Osteoblast (primary cell): ENCODE measurements around the gene KCNS3. TPM values are rescaled to one million over a fixed set of nuclear protein-coding genes. Genes with fewer than 3 reads are reported as not detected.

Experiments
- DNase-seq: peaks from one replicate; pipeline ENCODE4 v3.0.0; 2011; ENCODE audit warnings: low spot score, mixed read lengths; ENCODE audit not compliant: insufficient read length; ENCODE audit errors: missing footprints
- H2AFZ ChIP-seq: 2 replicates; pipeline ENCODE4 v1.6.0; 2011; ENCODE audit warnings: mild to moderate bottlenecking, low read length
- H3K27ac ChIP-seq: 2 replicates; pipeline ENCODE4 v1.5.1; 2011; ENCODE audit warnings: mild to moderate bottlenecking, low read depth, low read length, moderate library complexity
- H3K27me3 ChIP-seq: 2 replicates; pipeline ENCODE4 v1.6.0; 2012; ENCODE audit warnings: mild to moderate bottlenecking, control low read depth, inconsistent platforms, low read length, moderate library complexity; ENCODE audit not compliant: insufficient read depth
- H3K36me3 ChIP-seq: 2 replicates; pipeline ENCODE4 v1.5.1; 2011; ENCODE audit warnings: mild to moderate bottlenecking, low read length, control low read depth, moderate library complexity; ENCODE audit not compliant: insufficient read depth
- H3K4me1 ChIP-seq: 2 replicates; pipeline ENCODE4 v1.5.1; 2011; ENCODE audit warnings: mild to moderate bottlenecking, low read length, control low read depth, moderate library complexity; ENCODE audit not compliant: insufficient read depth
- H3K4me2 ChIP-seq: 2 replicates; pipeline ENCODE4 v1.6.0; 2011; ENCODE audit warnings: mild to moderate bottlenecking, low read length; ENCODE audit not compliant: insufficient read depth
- H3K4me3 ChIP-seq: fragments of 200-600 bp; sonication (generic); 3 replicates; pipeline ENCODE4 v1.5.1; 2012; ENCODE audit warnings: mild to moderate bottlenecking, low read length, inconsistent platforms; ENCODE audit not compliant: insufficient read depth
- H3K79me2 ChIP-seq: 2 replicates; pipeline ENCODE4 v1.6.0; 2012; ENCODE audit warnings: mild to moderate bottlenecking, low read length, control low read depth, inconsistent platforms; ENCODE audit not compliant: insufficient read depth
- H3K9me3 ChIP-seq: 2 replicates; pipeline ENCODE4 v1.5.1; 2011; ENCODE audit warnings: low read depth, low read length, control low read depth
- H4K20me1 ChIP-seq: 2 replicates; pipeline ENCODE4 v1.6.0; 2012; ENCODE audit warnings: mild to moderate bottlenecking, low read length, control low read depth; ENCODE audit not compliant: insufficient read depth
- total RNA-seq: library from RNA; depleted of rRNA; stranded (reverse); fragments of >200 nt; gene quantifications from 2 replicates; pipeline ENCODE4 v1.2.3, GENCODE V29; 2012
- TF ChIP-seq, protein P1 (sequence below): IDR thresholded peaks from 2 replicates; pipeline ENCODE4 v1.5.1; 2011; ENCODE audit warnings: mild to moderate bottlenecking, low read depth, low read length, moderate library complexity; ENCODE audit errors: extremely low read depth

KCNS3 gene
- total RNA-seq, 1 donor: 1.8 TPM

DNA sequence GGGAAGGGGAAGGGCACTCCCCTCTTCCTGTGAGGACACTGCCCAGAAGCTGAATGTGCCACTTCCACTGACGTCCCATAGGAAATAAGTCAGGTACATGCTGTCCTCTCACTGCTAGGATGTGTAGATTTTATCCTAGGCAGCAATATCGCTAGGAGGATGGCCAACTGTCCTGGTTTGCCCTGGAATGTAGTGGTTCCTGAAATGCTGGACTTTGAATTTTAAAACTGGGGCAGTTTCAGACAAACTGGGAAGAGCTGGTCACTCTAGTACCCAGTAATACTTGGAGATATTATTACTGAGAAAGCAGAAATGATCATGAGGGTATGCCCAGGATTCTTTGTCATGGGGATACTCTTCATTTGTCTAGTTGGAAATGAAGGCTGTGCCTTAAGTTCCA, 5.4 kb upstream of the KCNS3 start:
- H3K4me3 ChIP-seq: no peak overlapping the region
- no peak overlapping the region for H3K4me2 ChIP-seq
- H3K27me3 ChIP-seq: peaks cover 30% of the 10 kb centered on the region
- no peaks in the 10 kb centered on the region for H3K36me3 ChIP-seq
- H3K9me3 ChIP-seq: no peaks in the 10 kb centered on the region
- DNase-seq: peak; percentile 68
- no peaks in the 10 kb centered on the region for H4K20me1 ChIP-seq
- H2AFZ ChIP-seq: no peak overlapping the region
- H3K4me1 ChIP-seq: no peaks in the 10 kb centered on the region
- TF ChIP-seq, protein P1, sequence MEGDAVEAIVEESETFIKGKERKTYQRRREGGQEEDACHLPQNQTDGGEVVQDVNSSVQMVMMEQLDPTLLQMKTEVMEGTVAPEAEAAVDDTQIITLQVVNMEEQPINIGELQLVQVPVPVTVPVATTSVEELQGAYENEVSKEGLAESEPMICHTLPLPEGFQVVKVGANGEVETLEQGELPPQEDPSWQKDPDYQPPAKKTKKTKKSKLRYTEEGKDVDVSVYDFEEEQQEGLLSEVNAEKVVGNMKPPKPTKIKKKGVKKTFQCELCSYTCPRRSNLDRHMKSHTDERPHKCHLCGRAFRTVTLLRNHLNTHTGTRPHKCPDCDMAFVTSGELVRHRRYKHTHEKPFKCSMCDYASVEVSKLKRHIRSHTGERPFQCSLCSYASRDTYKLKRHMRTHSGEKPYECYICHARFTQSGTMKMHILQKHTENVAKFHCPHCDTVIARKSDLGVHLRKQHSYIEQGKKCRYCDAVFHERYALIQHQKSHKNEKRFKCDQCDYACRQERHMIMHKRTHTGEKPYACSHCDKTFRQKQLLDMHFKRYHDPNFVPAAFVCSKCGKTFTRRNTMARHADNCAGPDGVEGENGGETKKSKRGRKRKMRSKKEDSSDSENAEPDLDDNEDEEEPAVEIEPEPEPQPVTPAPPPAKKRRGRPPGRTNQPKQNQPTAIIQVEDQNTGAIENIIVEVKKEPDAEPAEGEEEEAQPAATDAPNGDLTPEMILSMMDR: no peak
- H3K27ac ChIP-seq: no peak overlapping the region
- no peaks in the 10 kb centered on the region for H3K79me2 ChIP-seq

DNA sequence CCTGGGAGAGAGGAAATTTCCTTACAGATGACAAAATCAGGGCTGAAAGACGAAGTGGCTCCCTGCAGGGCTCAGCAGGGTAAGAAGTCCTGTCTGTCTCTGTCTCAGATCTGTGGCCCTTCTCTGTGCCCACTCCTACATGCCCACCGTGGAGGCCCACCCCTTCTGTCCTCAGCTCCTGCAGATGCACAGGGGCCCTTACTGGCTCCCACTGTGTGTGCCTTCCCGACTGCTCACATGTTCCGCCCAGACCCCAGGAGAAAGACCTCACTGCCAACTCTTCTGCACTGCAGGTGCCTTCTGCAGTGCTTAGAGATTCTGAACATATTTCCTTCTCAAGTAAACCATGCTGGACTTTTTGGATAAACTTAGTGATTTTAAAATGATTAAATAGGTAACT, 1.9 kb upstream of the KCNS3 start:
- no peaks in the 10 kb centered on the region for H3K79me2 ChIP-seq
- H3K4me3 ChIP-seq: no peak overlapping the region
- peaks cover 49% of the 10 kb centered on the region for H3K27me3 ChIP-seq
- no peak overlapping the region for H3K4me2 ChIP-seq
- H3K36me3 ChIP-seq: no peaks in the 10 kb centered on the region
- H3K27ac ChIP-seq: no peak overlapping the region
- no peak overlapping the region for H2AFZ ChIP-seq
- TF ChIP-seq, protein P1: no peak
- no peaks in the 10 kb centered on the region for H4K20me1 ChIP-seq
- no peaks in the 10 kb centered on the region for H3K9me3 ChIP-seq
- DNase-seq: peak; percentile 55
- H3K4me1 ChIP-seq: peaks cover 9% of the 10 kb centered on the region

DNA sequence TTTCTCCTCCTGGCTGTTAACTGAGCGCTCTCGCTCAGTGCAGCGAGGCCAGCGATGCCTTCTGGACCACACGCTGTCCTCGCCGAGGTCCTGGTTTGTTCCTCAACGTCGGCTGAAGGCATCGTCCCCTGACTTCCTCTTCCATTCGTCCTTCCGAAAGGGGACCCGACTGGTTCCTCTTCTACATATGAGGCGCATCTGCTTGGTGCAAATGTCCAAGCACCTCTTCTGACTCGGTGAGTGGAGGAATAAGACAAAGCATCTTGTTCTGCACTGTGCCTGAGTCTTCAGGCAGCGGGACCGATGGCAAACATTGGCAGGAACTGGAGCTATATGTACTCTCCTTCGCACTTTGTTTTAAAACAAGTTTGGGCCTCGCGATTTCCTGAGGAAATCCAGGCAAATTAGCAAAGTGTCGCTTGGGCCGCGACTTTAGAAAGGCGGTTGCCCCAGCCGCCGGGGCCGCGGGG, 621 bp upstream of the KCNS3 start:
- no peaks in the 10 kb centered on the region for H3K36me3 ChIP-seq
- peaks cover 9% of the 10 kb centered on the region for H3K4me1 ChIP-seq
- TF ChIP-seq, protein P1: no peak
- no peak overlapping the region for H3K27ac ChIP-seq
- peak; percentile 90 for DNase-seq
- H4K20me1 ChIP-seq: no peaks in the 10 kb centered on the region
- peak overlapping the region; percentile 79 for H3K4me2 ChIP-seq
- no peaks in the 10 kb centered on the region for H3K79me2 ChIP-seq
- peak overlapping the region; percentile 70 for H2AFZ ChIP-seq
- H3K9me3 ChIP-seq: no peaks in the 10 kb centered on the region
- peaks cover 47% of the 10 kb centered on the region for H3K27me3 ChIP-seq
- peak overlapping the region; percentile 63 for H3K4me3 ChIP-seq

DNA sequence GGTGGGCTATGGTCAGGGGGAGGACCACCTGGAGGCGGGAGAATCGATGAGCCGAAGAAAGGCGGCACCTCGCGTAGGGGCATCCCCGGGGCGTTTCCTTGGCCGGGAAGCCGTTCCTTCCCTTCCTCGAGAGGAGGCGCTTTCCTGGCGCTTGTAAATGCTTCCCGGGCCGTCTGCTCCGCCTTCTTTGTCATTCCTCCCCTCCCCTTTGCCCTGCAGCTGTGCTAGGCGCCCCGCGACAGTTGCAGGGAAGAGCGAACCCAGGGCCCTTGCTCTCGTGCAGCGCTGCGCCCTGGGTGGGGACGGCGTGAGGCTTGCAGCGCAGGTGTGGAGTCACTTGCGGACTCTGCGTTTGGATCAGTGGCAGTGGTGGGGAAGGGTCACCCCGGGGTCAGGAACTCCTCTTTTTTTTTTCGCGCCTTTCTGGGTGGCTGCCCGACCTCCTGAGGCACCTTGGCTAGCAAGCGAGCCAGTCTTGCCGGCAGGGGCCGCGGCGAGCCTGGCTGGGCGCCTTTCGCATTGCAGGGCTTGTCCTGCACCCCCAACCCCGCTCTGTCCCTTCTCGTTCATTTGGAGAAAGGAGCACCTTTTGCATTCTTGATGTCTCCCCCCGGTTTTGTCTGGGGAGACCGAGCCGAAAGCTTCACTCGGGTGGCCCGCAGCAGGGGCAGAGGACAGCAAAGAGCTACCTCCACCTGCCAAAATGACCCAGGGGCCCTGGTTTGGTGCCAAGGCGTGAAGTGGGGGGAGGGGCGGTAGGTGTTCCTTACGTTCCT, 858 bp downstream of the KCNS3 start:
- peak overlapping the region; percentile 68 for H3K4me3 ChIP-seq
- no peaks in the 10 kb centered on the region for H4K20me1 ChIP-seq
- peak; percentile 96 for DNase-seq
- no peak overlapping the region for H3K27ac ChIP-seq
- H3K4me1 ChIP-seq: peaks cover 9% of the 10 kb centered on the region
- TF ChIP-seq, protein P1: no peak
- H3K9me3 ChIP-seq: no peaks in the 10 kb centered on the region
- no peaks in the 10 kb centered on the region for H3K79me2 ChIP-seq
- peaks cover 47% of the 10 kb centered on the region for H3K27me3 ChIP-seq
- peak overlapping the region; percentile 74 for H2AFZ ChIP-seq
- no peaks in the 10 kb centered on the region for H3K36me3 ChIP-seq
- H3K4me2 ChIP-seq: peak overlapping the region; percentile 78
